ENCODE data around the gene GTPBP4. TPM values are rescaled to one million over a fixed set of nuclear protein-coding genes. Genes with fewer than 3 reads are reported as not detected.

GTPBP4 gene
- total RNA-seq, 1 donor from 2014 or later = 106 TPM

DNA sequence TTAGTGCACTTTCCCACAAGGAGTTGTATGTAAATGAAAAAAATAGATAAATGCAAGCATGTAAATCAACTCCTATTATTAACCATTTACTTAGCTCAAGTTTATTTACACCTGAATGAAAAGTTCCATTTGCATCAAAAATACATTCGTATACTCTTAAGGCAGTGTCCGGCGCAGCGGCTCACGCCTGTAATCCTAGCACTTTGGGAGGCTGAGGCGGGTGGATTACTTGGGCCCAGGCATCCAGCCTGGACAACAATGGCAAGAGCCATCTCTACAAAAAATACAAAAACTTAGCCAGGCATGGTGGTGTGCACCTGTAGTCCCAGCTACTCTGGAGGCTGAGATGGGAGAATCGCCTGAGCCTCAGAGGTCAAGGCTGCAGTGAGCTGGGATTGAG, 41.6 kb downstream of the GTPBP4 start:
- H3K9me3 ChIP-seq (ENCODE audit: insufficient read depth, low read depth, low read length) = no peaks in the 10 kb centered on the region
- no peaks in the 10 kb centered on the region for H3K9me3 Mint-ChIP-seq (ENCODE audit: unreplicated experiment)
- H3K27me3 ChIP-seq (ENCODE audit: insufficient read depth, low read length) = no peaks in the 10 kb centered on the region
- H3K4me1 Mint-ChIP-seq (ENCODE audit: low read depth, unreplicated experiment) = peaks cover 4% of the 10 kb centered on the region
- peaks cover 2% of the 10 kb centered on the region for H3K36me3 Mint-ChIP-seq (ENCODE audit: low read depth, unreplicated experiment)
- no peaks in the 10 kb centered on the region for H3K79me2 ChIP-seq (ENCODE audit: insufficient read depth, low read length)
- no peak overlapping the region for H3K4me3 ChIP-seq (ENCODE audit: insufficient read depth, low read depth, low read length)
- H3K27ac Mint-ChIP-seq (ENCODE audit: unreplicated experiment) = no peak overlapping the region
- H3K36me3 ChIP-seq (ENCODE audit: insufficient read depth, low read length) = no peaks in the 10 kb centered on the region
- no peak for DNase-seq (ENCODE audit: low read depth)
- no peak overlapping the region for H3K27ac ChIP-seq (ENCODE audit: low read depth, low read length)
- no peak for TF ChIP-seq EZH2 (IDR thresholded peaks at IDR 0.05; ENCODE audit: insufficient read depth, low read length)
- TF ChIP-seq, protein P1, sequence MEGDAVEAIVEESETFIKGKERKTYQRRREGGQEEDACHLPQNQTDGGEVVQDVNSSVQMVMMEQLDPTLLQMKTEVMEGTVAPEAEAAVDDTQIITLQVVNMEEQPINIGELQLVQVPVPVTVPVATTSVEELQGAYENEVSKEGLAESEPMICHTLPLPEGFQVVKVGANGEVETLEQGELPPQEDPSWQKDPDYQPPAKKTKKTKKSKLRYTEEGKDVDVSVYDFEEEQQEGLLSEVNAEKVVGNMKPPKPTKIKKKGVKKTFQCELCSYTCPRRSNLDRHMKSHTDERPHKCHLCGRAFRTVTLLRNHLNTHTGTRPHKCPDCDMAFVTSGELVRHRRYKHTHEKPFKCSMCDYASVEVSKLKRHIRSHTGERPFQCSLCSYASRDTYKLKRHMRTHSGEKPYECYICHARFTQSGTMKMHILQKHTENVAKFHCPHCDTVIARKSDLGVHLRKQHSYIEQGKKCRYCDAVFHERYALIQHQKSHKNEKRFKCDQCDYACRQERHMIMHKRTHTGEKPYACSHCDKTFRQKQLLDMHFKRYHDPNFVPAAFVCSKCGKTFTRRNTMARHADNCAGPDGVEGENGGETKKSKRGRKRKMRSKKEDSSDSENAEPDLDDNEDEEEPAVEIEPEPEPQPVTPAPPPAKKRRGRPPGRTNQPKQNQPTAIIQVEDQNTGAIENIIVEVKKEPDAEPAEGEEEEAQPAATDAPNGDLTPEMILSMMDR (IDR thresholded peaks at IDR 0.05; ENCODE audit: insufficient read depth, low read depth, low read length) = no peak
- no peak overlapping the region for H3K9ac ChIP-seq (ENCODE audit: low read length)
- H2AFZ ChIP-seq (ENCODE audit: low read depth, low read length) = no peak overlapping the region
- H3K4me2 ChIP-seq (ENCODE audit: low read length) = no peak overlapping the region
- no peaks in the 10 kb centered on the region for H3K4me1 ChIP-seq (ENCODE audit: insufficient read depth, low read length)
- no peaks in the 10 kb centered on the region for H3K27me3 Mint-ChIP-seq (ENCODE audit: low read depth, unreplicated experiment)
- H4K20me1 ChIP-seq (ENCODE audit: insufficient read depth, low read length) = no peaks in the 10 kb centered on the region
- FAIRE-seq = no peak
- H3K4me3 Mint-ChIP-seq (ENCODE audit: unreplicated experiment) = no peak overlapping the region

DNA sequence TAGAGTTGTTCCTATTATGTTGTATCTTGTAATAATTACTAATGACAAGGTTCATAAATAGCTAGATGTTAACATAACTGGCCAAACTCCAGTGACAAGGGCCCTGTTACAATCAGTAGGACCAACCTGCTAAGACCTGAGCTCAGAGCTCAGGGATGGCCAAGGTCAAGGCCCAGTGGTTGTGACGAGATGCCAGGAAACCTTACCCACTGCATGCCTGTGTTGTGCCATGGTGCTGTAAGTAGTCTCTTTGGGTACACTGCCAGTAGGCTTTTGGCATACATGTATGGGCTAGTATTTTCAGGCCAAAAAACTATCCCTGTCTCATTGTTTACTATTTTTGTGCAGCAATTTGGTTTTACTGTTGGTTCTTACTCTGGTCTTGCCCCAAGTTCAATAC, 45.4 kb downstream of the GTPBP4 start:
- no peak for FAIRE-seq
- Mint-ChIP-seq H3K9me3 (ENCODE audit: unreplicated experiment) (no peaks in the 10 kb centered on the region), H3K27ac (ENCODE audit: unreplicated experiment) (no peak overlapping the region), H3K4me3 (ENCODE audit: unreplicated experiment) (no peak overlapping the region), H3K4me1 (ENCODE audit: low read depth, unreplicated experiment) (peaks cover 4% of the 10 kb centered on the region), H3K27me3 (ENCODE audit: low read depth, unreplicated experiment) (no peaks in the 10 kb centered on the region), H3K36me3 (ENCODE audit: low read depth, unreplicated experiment) (peaks cover 6% of the 10 kb centered on the region)
- H4K20me1 ChIP-seq (ENCODE audit: insufficient read depth, low read length) = peaks cover 3% of the 10 kb centered on the region
- TF ChIP-seq, protein P1 (IDR thresholded peaks at IDR 0.05; ENCODE audit: insufficient read depth, low read depth, low read length) = no peak
- no peak for TF ChIP-seq EZH2 (IDR thresholded peaks at IDR 0.05; ENCODE audit: insufficient read depth, low read length)
- no peak overlapping the region for H3K9ac ChIP-seq (ENCODE audit: low read length)
- DNase-seq (ENCODE audit: low read depth) = no peak
- no peaks in the 10 kb centered on the region for H3K27me3 ChIP-seq (ENCODE audit: insufficient read depth, low read length)
- no peaks in the 10 kb centered on the region for H3K79me2 ChIP-seq (ENCODE audit: insufficient read depth, low read length)
- H3K36me3 ChIP-seq (ENCODE audit: insufficient read depth, low read length) = peaks cover 3% of the 10 kb centered on the region
- no peak overlapping the region for H3K4me3 ChIP-seq (ENCODE audit: insufficient read depth, low read depth, low read length)
- H3K27ac ChIP-seq (ENCODE audit: low read depth, low read length) = no peak overlapping the region
- H2AFZ ChIP-seq (ENCODE audit: low read depth, low read length) = no peak overlapping the region
- no peaks in the 10 kb centered on the region for H3K9me3 ChIP-seq (ENCODE audit: insufficient read depth, low read depth, low read length)
- no peak overlapping the region for H3K4me2 ChIP-seq (ENCODE audit: low read length)
- H3K4me1 ChIP-seq (ENCODE audit: insufficient read depth, low read length) = no peaks in the 10 kb centered on the region

DNA sequence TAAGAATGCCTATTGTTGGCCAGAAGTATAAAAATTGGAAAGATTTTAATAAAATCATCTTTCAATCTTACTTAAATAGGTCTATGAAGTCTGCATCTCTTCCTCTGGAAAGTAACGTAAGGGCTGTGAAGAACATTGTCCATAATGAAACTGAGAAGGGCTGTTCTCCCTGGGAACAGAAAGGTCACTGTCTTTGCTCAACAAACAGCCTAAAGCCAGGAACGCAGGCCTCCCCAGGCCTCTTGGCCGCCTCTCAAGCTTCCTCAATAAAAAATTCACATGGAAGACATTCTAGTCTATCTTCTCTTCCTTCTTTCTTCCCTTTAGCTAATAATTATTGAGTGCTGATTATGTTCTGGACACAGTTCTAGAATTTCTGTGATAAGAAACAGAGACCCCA, 46.5 kb downstream of the GTPBP4 start:
- no peaks in the 10 kb centered on the region for H3K27me3 ChIP-seq (ENCODE audit: insufficient read depth, low read length)
- FAIRE-seq = no peak
- Mint-ChIP-seq H3K4me1 (ENCODE audit: low read depth, unreplicated experiment) (peaks cover 4% of the 10 kb centered on the region), H3K9me3 (ENCODE audit: unreplicated experiment) (no peaks in the 10 kb centered on the region), H3K4me3 (ENCODE audit: unreplicated experiment) (no peak overlapping the region), H3K36me3 (ENCODE audit: low read depth, unreplicated experiment) (peaks cover 6% of the 10 kb centered on the region), H3K27ac (ENCODE audit: unreplicated experiment) (peak overlapping the region; percentile 62), H3K27me3 (ENCODE audit: low read depth, unreplicated experiment) (no peaks in the 10 kb centered on the region)
- H3K27ac ChIP-seq (ENCODE audit: low read depth, low read length) = no peak overlapping the region
- H3K9me3 ChIP-seq (ENCODE audit: insufficient read depth, low read depth, low read length) = no peaks in the 10 kb centered on the region
- H3K9ac ChIP-seq (ENCODE audit: low read length) = no peak overlapping the region
- H3K4me3 ChIP-seq (ENCODE audit: insufficient read depth, low read depth, low read length) = no peak overlapping the region
- DNase-seq (ENCODE audit: low read depth) = no peak
- H3K4me2 ChIP-seq (ENCODE audit: low read length) = no peak overlapping the region
- H3K79me2 ChIP-seq (ENCODE audit: insufficient read depth, low read length) = no peaks in the 10 kb centered on the region
- H4K20me1 ChIP-seq (ENCODE audit: insufficient read depth, low read length) = peaks cover 3% of the 10 kb centered on the region
- H3K36me3 ChIP-seq (ENCODE audit: insufficient read depth, low read length) = peaks cover 11% of the 10 kb centered on the region
- no peaks in the 10 kb centered on the region for H3K4me1 ChIP-seq (ENCODE audit: insufficient read depth, low read length)
- H2AFZ ChIP-seq (ENCODE audit: low read depth, low read length) = no peak overlapping the region
- TF ChIP-seq, protein P1 (IDR thresholded peaks at IDR 0.05; ENCODE audit: insufficient read depth, low read depth, low read length) = no peak
- TF ChIP-seq EZH2 (IDR thresholded peaks at IDR 0.05; ENCODE audit: insufficient read depth, low read length) = no peak
